HG03565 (cell line): ENCODE data around the gene DEPDC4.

ENCODE experiments used
- ATAC-seq: cut with Tn5 transposase; IDR thresholded peaks from one replicate; pipeline ENCODE4 v1.9.1; 2021; ENCODE audit warnings: mild to moderate bottlenecking, moderate library complexity; ENCODE audit not compliant: unreplicated experiment

The DEPDC4 gene

DNA sequence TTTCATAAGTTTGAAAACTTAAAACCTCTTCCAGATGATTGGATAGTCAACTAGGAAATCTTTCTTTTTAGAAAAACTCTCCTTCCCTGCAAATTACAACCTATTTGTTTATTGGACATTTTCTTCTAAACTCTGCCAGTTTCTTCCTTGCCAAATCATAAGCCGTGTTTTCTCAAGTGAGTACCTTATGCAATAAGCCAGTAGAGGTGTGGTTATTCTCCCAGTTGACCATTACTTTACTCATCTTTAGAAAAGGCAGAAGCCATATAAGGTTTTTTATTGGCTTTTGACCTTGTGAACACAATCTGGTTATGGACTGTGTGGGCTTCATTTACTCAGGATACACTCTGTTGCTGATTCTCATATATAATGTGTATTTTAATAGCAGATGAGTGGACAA, 51.7 kb downstream of the DEPDC4 start:
- no peak for ATAC-seq

DNA sequence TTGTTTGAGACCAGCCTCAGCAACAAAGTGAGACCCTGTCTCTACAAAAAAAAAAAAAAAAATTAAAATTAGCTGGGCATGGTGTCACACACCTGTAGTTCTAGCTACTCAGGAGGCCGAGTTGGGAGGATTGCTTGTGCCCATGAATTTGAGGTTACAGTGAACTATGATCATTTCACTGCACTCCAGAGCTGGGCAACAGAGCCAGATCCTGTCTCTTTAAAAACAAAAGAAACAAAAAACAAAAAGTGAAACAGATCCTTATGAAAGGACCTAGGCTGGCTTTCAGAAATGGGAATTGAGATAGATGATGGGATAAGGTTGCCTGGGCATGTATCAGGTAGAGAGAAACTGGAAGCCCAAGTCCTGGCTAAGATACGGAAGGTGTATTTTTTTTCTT, 52.4 kb downstream of the DEPDC4 start:
- ATAC-seq, result no peak

DNA sequence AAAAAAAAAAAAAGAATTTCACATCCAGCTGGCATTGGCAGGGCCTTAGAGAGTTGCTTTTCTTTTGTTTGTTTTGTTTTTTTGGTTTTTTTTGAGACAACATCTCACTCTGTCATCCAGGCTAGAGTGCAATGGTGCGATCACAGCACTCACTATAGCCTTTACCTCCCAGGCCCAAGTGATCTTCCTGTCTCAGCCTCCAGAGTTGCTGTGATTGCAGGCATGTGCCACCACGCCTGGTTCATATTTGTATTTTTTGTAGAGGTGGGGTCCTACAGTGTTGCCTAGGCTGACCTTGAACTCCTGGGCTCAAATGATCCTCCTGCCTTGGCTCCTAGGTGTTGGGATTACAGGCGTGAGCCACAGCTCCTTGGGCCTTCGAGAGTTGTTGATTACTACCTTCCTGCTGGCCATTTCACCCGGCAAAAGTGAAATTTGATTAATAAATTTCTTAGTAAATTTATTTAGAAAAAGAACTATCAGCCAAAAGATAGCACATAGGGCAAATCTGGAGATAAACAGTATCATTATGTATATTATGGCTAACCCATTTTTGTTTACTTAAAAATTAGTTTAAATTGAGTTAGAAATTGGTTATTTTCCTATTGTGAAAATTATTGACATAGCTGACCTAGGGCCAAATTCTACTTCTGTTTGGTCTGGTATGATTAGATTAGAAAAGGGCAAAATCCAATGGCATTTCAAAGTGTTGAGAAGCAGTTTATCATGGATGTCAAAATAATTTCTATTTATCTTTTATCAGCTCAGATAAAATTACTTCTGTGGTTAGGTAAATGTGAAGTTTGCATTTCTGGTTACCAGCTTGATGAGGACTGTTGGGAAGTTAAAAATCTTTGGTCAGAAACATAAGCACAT, 53.6 kb downstream of the DEPDC4 start:
- ATAC-seq, result no peak

DNA sequence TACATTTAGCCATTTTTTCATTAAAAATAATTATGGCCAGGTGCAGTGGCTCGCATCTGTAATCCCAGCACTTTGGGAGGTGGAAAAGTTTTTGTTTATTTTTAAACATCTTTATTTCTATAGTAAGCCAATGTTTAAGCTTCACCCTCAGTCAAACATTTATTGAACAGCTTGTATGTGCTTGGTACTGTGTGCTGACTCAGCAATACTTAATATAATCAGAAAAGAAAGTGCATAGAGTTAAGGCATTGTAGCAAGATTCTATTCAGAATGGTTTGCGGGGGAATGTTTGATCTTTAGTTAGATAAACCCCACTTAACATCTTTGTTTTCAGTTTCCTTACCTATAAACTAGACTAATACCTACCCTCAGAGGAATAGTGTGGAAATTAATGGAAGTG, 55.2 kb downstream of the DEPDC4 start:
- no peak for ATAC-seq

DNA sequence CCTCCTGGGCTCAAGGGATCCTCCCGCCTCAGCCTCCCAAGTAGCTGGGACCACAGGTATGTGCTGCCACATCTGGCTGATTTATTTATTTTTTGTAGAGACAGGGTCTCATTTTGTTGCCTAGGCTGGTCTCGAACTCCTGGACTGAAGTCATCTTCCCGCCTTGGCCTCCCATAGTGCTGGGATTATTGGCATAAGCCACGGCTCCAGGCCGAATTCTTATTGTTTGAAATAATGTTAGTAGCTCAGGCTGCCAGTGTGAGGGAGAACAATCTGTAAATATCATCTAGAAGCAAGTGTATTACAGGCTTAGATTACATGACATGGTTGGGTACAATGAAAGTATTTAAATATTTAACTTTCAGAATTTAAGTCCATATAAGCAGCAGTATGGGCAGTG, 58.0 kb downstream of the DEPDC4 start:
- no peak for ATAC-seq

DNA sequence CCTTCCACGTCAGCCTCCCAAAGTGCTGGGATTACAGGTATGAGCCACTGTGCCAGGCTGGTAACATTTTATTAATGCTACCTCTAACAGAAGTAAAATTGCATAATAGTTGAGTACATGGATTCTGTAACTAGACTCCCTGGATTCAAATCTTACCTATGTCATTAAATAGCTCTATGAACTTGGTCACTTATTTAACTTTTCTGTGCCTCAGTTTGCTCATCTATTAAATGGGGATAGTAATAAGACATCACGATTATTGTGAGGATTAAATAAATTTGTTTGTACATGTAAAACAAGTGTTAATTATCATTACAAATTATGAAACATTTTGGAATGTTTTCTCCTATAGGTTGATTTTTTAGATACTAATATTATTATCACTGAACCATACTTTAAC, 59.6 kb downstream of the DEPDC4 start:
- no peak for ATAC-seq

DNA sequence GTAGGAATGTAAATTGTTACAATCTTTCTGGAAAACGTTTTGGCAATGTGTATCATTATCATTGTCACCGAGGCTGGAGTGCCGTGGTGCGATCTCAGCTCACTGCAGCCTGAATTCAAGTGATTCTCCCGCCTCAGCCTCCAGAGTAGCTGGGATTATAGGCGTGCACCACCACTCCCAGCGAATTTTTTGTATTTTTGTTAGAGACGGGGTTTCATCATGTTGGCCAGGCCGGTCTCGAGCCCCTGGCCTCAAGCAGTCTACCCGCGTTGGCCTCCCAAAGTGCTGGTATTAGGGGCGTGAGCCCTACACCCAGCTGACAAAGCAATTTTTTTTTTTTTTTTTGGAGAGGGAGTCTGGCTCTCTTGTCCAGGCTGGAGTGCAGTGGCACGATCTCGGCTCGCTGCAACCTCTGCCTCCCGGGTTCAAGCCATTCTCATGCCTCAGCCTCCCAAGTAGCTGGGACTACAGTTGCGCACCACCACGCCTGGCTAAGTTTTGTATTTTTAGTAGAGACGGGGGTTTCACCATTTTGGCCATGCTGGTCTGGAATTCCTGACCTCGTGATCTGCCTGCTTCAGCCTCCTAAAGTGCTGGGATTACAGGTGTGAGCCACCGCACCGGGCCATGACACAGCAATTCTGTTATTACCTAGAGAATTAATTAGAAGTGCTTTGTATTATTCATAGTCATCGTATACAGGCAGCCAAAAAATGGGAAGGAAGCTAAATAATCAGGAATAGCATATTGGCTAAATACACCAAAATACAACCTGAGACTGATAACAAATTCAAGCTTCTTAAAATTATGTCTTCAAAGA, 65.1 kb downstream of the DEPDC4 start:
- no peak for ATAC-seq

DNA sequence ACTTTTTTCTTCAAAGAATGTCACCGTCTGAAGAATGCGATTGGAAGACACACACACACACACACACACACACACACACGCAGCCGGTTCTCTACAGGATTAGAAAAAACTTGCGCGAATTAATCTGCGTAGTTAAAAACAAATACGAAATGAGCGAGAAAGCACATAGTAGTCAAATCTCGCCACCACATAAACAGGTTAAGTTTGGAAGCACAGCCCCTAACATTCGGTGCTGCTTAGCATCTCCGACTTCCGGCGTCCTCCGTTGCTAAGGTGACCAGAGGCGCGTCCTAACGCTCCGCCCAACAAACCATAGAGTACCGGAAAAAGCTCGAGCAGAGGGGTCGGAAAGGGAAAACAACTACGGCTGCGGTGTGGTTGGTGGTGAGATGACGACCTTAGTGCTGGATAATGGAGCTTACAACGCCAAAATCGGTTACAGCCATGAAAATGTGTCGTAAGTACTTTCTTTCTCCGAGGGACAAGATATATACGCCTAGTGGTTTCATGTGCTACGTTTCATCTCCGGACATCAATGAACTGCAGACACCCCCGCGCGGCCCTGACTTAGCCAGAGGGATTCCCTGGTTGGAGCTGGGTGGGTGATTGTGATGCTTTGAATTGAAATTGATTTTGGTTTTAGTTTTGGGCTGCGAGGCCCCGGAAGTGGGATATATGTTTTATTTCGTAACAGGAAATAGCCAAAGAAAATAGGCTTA, 66.3 kb downstream of the DEPDC4 start, which contains the start of gene ACTR6:
Gene ACTR6, plus strand, starts transcription at position 353 of the 719 bp plus-strand sequence. Its CDS starts 37 bp downstream, at position 390.
- peak; percentile 95 for ATAC-seq

DNA sequence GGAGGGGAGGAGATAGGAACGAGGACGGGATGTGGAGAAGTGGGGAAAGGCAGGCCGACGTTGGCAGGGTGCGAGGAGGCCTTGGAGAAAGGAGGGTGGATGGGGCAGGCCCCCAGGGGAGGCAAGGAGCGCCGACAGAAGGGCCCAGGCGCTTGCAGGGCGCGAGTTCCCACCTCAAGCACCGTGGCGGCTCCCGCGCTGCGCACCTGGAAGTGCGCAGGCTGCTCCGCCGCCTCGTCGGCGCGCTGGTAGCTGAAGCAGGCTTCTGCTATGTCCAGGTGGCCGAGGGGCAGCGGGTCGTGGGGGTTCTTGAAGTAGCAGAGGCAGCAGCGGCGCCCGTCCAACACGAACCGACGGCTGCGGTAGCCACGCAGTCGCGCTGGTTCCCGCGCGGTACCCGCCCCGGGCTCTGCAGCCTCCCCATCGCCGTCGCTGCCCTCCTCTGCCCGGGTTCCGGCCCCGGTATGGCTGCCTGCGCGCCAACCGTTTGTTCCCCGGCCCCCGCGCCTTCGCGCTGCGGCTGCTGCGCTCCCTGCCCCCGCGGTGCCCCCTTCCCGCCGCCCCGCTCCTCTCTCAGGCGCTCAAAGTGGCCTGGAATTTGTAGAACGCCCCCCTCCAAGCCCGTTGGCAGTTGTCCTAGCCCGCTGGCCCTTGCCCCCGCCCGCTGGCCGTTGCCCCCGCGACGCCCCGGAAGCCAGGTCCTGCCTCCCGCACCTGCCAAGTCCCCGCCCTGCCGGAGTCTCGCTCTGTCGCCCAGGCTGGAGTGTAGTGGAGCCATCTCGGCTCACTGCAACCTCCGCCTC, 67.3 kb downstream of the DEPDC4 start:
- peak; percentile 46 for ATAC-seq

DNA sequence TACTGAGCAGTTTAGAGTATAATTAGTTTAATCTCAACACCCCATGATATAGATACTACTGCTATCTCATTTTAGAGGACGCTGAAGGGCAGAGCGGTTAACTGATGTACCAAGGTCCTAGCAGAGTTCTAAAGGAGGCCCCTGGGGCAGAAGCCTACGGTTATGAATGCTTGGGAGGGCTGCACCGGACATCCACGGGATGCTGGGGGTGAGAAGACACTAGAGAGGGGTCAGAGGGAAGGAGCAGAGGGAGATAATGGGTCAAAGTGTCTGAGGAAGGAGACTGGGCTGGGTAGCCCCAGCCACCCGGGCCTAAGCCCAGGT, 67.9 kb downstream of the DEPDC4 start:
- ATAC-seq, result no peak

DNA sequence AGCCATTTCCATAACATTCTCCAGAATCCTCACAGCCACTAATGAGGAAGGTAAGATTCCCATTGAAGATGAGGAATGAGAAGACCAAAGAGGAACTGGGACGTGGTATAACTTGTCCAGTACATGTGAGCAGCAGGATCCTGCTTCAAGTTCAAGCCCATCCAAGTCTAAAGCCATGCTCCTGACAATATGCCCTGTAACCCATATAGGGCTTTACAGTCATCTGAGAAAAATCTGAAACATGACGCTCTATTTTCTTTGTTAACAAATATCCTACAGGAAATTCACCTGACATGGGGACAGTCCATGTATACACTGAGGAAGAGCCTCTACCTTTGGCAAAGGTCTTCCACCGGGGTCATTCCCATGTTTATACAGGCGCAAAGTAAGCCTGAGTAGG, 69.4 kb downstream of the DEPDC4 start:
- no peak for ATAC-seq

DNA sequence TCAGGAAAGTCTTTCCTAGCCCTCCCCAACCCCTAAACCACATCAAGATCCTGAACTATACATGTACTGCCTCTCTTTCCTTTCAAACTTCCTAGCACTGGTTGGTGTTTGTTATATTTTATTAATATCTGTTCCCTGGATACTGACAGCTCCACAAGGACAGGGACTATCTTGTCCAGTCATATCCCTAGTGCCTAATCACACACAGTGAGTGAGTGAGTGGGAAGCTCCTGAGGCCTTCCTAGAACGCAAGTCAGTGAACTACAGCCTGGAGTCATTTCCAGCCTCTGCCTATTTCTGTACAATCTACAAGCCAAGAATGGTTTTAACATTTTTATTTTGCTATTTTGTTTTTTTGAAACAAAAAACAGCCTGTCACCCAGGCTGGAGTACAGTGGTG, 73.8 kb downstream of the DEPDC4 start:
- no peak for ATAC-seq
